HG03097 (cell line): Measurements from ENCODE around the gene NDFIP1.
"Not testable (repeated sequence)": the region's sequence is repeated elsewhere in the genome, so short reads cannot be mapped to it uniquely, and the experiment has no call there.

ENCODE experiments used
- ATAC-seq: cut with Tn5 transposase; IDR thresholded peaks from one replicate; pipeline ENCODE4 v1.9.1; 2021; ENCODE audit not compliant: unreplicated experiment, low FRiP score

NDFIP1 gene

GRCh38 chr5:142182840-142183239 lies 74.3 kb downstream of the NDFIP1 start:
- ATAC-seq: no peak

GRCh38 chr5:142183561-142183960 lies 75.0 kb downstream of the NDFIP1 start:
- no peak for ATAC-seq

- no peak for ATAC-seq
Measured at GRCh38 chr5:142184988-142185387, 76.4 kb downstream of the NDFIP1 start.

GRCh38 chr5:142186514-142186856 lies 77.9 kb downstream of the NDFIP1 start:
- no peak for ATAC-seq

- ATAC-seq: no peak
Measured at GRCh38 chr5:142186857-142187594, 78.4 kb downstream of the NDFIP1 start.

GRCh38 chr5:142188691-142189090 lies 80.1 kb downstream of the NDFIP1 start:
- not testable (repeated sequence) for ATAC-seq

- ATAC-seq: no peak
Measured at GRCh38 chr5:142189813-142190212, 81.2 kb downstream of the NDFIP1 start.

GRCh38 chr5:142191776-142192175 lies 83.2 kb downstream of the NDFIP1 start:
- no peak for ATAC-seq

GRCh38 chr5:142192286-142193113 lies 83.9 kb downstream of the NDFIP1 start:
- no peak for ATAC-seq

GRCh38 chr5:142193114-142193428 lies 84.5 kb downstream of the NDFIP1 start:
- ATAC-seq: no peak

- no peak for ATAC-seq
Measured at GRCh38 chr5:142197098-142197497, 88.5 kb downstream of the NDFIP1 start.

GRCh38 chr5:142197781-142198180 lies 89.2 kb downstream of the NDFIP1 start:
- no peak for ATAC-seq

GRCh38 chr5:142199388-142199787 lies 90.8 kb downstream of the NDFIP1 start:
- ATAC-seq: no peak

GRCh38 chr5:142200387-142200786 lies 91.8 kb downstream of the NDFIP1 start:
- no peak for ATAC-seq

GRCh38 chr5:142201471-142201887 lies 92.9 kb downstream of the NDFIP1 start:
- no peak for ATAC-seq

- ATAC-seq: no peak
Measured at GRCh38 chr5:142202282-142202681, 93.7 kb downstream of the NDFIP1 start.
